AG09319 (cell line): ENCODE results near the gene CEMIP.

Source experiments
- DNase-seq: peaks from one replicate; pipeline ENCODE4 v3.0.0-alpha.2; 2010; ENCODE audit warnings: low read depth; ENCODE audit errors: extremely low read depth
- CTCF ChIP-seq: IDR thresholded peaks from 2 replicates; pipeline ENCODE4 v1.5.1; 2011; ENCODE audit warnings: low read depth, mild to moderate bottlenecking, inconsistent platforms, low read length, moderate library complexity

Gene CEMIP

DNA sequence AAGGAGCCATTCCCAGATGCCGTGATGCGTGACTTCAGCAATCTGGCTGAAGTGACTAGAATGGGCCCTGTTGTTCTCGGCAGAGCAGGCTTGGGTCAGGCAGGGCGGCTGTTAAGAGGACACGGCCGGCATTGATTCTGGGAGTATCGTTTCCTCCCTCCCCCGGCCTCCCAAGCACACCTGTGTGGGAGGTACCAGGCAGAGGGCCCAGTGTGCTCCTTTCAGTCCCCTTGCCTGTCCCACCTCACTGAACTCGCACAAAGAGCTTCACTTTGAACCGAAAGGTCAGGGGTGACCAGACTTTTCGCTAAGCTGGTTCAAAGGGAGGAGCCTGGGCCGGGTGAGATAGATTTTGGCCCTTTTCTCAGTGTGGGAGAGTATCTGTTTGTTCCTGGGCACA is 92.7 kb downstream of the CEMIP start:
- DNase-seq, result no peak
- TF ChIP-seq CTCF, result no peak

DNA sequence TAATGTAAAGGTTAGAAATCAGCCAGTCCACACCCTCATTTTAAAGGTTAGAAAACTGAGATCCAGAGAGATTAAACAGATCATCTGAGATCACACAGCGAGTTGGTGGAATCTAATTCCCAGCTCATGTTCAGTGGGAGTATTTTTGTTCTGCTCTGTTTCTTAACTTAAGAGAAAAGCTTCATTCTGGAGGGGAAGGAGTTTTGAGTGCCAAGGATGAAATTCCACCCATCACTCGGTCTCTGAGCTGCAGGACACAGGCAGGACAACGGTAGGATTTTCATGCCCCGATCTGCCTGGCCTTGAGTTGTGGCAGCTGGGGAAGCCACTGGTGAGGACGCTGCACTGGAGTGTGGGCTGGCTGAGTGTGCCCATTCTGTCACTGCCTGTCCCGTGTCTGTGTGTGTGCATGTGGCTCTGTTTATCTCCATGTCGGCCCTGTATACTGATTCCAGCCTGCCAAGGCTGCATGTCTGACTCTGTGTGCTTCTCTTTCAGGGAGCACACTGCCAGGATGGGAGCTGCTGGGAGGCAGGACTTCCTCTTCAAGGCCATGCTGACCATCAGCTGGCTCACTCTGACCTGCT is 94.3 kb downstream of the CEMIP start:
- DNase-seq, result no peak
- TF ChIP-seq CTCF, result no peak

GRCh38 chr15:80875568-80876347 is 96.6 kb downstream of the CEMIP start:
- TF ChIP-seq CTCF, result no peak
- no peak for DNase-seq

DNA sequence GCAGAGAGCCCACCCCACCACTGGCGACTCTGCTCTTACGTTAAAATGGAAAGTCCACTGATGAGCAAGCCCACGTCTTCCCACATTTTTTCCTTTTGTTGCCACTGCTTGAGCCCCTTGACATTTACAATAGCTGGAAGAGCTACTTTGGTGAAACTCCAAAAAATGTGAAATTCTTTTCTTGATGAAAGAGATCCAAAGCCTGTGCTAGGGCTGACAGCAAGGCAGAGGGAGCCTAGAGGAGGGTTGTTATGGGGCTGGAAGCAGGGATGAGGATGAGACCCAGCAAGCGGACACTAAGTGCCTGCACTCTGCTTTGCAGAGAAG is 97.1 kb downstream of the CEMIP start:
- TF ChIP-seq CTCF, result no peak
- DNase-seq, result no peak

GRCh38 chr15:80878242-80878866 is 99.2 kb downstream of the CEMIP start:
- TF ChIP-seq CTCF, result no peak
- no peak for DNase-seq

- DNase-seq, result no peak
- no peak for TF ChIP-seq CTCF
Measured at GRCh38 chr15:80878867-80879250, 99.7 kb downstream of the CEMIP start.

GRCh38 chr15:80880086-80880485 is 100.9 kb downstream of the CEMIP start:
- TF ChIP-seq CTCF, result no peak
- no peak for DNase-seq
